Prostate gland (tissue), 2 donors: ENCODE data around the gene BRCA1. TPM values are rescaled to one million over a fixed set of nuclear protein-coding genes. Genes with fewer than 3 reads are reported as not detected.
"Not testable (repeated sequence)": the region's sequence is repeated elsewhere in the genome, so short reads cannot be mapped to it uniquely, and the experiment has no call there.

ENCODE experiments used
- DNase-seq: peaks from one replicate; pipeline ENCODE4 v3.0.0-alpha.2; 2019; ENCODE audit warnings: low spot score
- H3K27ac ChIP-seq, 2 donors: fragments of 200-600 bp; sonication (generic); 2 replicates each; pipeline ENCODE4 v1.5.1; 2017 to 2019
- H3K27me3 ChIP-seq: fragments of 200-600 bp; sonication (generic); replicated peaks from 2 replicates; pipeline ENCODE4 v1.5.1; 2019; ENCODE audit not compliant: insufficient read depth
- H3K36me3 ChIP-seq, 2 donors: fragments of 200-600 bp; sonication (generic); 1 replicate in 1 of 2; 2 replicates in 1 of 2; pipeline versions ENCODE4 v1.5.1 to v1.8.1; 2017 to 2019
- H3K4me1 ChIP-seq: fragments of 200-600 bp; sonication (generic); replicated peaks from 2 replicates; pipeline ENCODE4 v1.5.1; 2019
- H3K4me3 ChIP-seq, 2 donors: fragments of 200-600 bp; sonication (generic); 2 replicates each; pipeline ENCODE4 v1.5.1; 2017 to 2019
- H3K9me3 ChIP-seq: fragments of 200-600 bp; sonication (generic); 2 replicates; pipeline ENCODE4 v1.5.1; 2017
- POLR2A ChIP-seq: fragments of 450-650 bp; IDR thresholded peaks from one replicate; pipeline ENCODE4 v1.6.1; 2016; ENCODE audit warnings: antibody characterized with exemption, mild to moderate bottlenecking
- POLR2AphosphoS5 ChIP-seq: sonication (generic); formaldehyde crosslinking; IDR thresholded peaks from one replicate; pipeline ENCODE4 v1.6.1; 2017; ENCODE audit warnings: antibody characterized with exemption
- WGBS: methylation state at CpG from one replicate; pipeline ENCODE4 v1.1.5; 2018; 5-methylcytosine and 5-hydroxymethylcytosine counted together
- intact Hi-C: fragments of 100-400 bp; cut with DNase I; formaldehyde crosslinking; loops from one replicate; pipeline ENCODE4 v1.14.2; 2022
- total RNA-seq, 2 donors: library from RNA; depleted of rRNA; stranded (reverse); fragments of >200 nt; gene quantifications; one replicate each; pipeline ENCODE4 v1.1.0, GENCODE V29; 2016
- TF ChIP-seq, protein P1 (sequence below), 4 experiments: fragments of 200-600 bp in 2 of 4; fragments of 450-650 bp in 2 of 4; sonication (generic) in 2 of 4; IDR thresholded peaks; 1 replicate in 3 of 4; 2 replicates in 1 of 4; pipeline ENCODE4 v1.5.1; 2016 to 2019; ENCODE audit warnings: antibody characterized with exemption in 4 of 4, mild to moderate bottlenecking in 2 of 4, moderate library complexity in 2 of 4

The BRCA1 gene
- total RNA-seq, 2 donors from 2014 or later = 9.1 to 12.8 TPM

GRCh38 chr17:43106552-43106951, 18.6 kb downstream of the BRCA1 start:
- Histone ChIP-seq H3K27me3 (no peaks in the 10 kb centered on the region), H3K4me3 (no peak overlapping the region), H3K36me3 (no peaks in the 10 kb centered on the region), H3K9me3 (no peaks in the 10 kb centered on the region), H3K4me1 (no peaks in the 10 kb centered on the region), H3K27ac (no peak overlapping the region)
- TF ChIP-seq POLR2AphosphoS5 = no peak
- TF ChIP-seq POLR2A = no peak
- TF ChIP-seq, protein P1, sequence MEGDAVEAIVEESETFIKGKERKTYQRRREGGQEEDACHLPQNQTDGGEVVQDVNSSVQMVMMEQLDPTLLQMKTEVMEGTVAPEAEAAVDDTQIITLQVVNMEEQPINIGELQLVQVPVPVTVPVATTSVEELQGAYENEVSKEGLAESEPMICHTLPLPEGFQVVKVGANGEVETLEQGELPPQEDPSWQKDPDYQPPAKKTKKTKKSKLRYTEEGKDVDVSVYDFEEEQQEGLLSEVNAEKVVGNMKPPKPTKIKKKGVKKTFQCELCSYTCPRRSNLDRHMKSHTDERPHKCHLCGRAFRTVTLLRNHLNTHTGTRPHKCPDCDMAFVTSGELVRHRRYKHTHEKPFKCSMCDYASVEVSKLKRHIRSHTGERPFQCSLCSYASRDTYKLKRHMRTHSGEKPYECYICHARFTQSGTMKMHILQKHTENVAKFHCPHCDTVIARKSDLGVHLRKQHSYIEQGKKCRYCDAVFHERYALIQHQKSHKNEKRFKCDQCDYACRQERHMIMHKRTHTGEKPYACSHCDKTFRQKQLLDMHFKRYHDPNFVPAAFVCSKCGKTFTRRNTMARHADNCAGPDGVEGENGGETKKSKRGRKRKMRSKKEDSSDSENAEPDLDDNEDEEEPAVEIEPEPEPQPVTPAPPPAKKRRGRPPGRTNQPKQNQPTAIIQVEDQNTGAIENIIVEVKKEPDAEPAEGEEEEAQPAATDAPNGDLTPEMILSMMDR (IDR thresholded peaks at IDR 0.05) = no peak
- WGBS = 87% methylated on average over 1 of the region's 1 CpG
- DNase-seq = no peak
- intact Hi-C loops = no loop called here

DNA sequence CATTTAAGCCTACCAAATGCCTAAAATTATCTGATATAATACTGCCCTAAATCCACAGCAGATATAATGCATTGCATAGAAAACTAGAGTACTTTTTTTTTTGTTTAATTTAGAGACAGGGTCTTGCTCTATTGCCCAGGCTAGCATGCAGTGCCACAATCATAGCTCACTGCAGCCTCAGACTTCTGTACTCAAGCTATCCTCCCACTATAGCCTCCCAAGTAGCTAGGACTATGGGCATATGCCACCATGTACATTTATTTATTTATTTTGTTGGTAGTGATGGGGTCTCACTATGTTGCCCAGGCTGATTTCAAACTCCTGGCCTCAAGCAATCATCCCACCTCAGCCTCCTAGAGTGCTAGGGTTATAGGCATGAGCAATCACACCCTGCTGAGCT, 20.0 kb downstream of the BRCA1 start:
- intact Hi-C loops = no loop called here
- TF ChIP-seq POLR2A (no peak), POLR2AphosphoS5 (no peak)
- TF ChIP-seq, protein P1 (IDR thresholded peaks at IDR 0.05) = no peak
- H3K27ac ChIP-seq = no peak overlapping the region
- no peak for DNase-seq
- no peak overlapping the region for H3K4me3 ChIP-seq
- no peaks in the 10 kb centered on the region for H3K27me3 ChIP-seq
- H3K4me1 ChIP-seq = no peaks in the 10 kb centered on the region
- no peaks in the 10 kb centered on the region for H3K36me3 ChIP-seq
- H3K9me3 ChIP-seq = no peaks in the 10 kb centered on the region

- no peak for DNase-seq
- Histone ChIP-seq H3K36me3 (no peaks in the 10 kb centered on the region), H3K27me3 (no peaks in the 10 kb centered on the region), H3K9me3 (no peaks in the 10 kb centered on the region), H3K4me3 (no peak overlapping the region), H3K4me1 (no peaks in the 10 kb centered on the region), H3K27ac (no peak overlapping the region)
- WGBS = 88% methylated on average over 3 of the region's 3 CpGs
- TF ChIP-seq POLR2A = no peak
- no peak for TF ChIP-seq POLR2AphosphoS5
- TF ChIP-seq, protein P1 (IDR thresholded peaks at IDR 0.05) = no peak
- intact Hi-C loops = no loop called here
Measured at GRCh38 chr17:43104665-43105064, 20.5 kb downstream of the BRCA1 start.

DNA sequence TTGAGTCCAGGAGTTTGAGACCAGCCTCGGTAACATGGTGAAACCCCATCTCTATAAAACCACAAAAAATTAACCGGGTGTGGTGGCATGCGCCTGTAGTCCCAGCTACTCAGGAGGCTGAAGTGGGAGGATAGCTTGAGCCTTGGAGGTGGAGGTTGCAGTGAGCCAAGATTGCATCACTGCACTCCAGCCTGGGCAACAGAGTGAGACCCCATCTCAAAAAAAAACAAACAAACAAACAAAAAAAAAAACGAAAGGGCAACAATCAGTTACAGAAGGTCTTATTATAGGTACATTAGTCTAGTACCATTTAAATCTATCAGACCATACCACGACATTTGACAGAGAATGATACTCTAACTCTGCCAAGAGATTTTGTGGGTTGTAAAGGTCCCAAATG, 29.8 kb downstream of the BRCA1 start:
- H3K27ac ChIP-seq, H3K36me3 ChIP-seq, H3K27me3 ChIP-seq, H3K4me1 ChIP-seq, intact Hi-C loops, DNase-seq, H3K4me3 ChIP-seq, H3K9me3 ChIP-seq: not testable (repeated sequence)
- 89% methylated on average over 5 of the region's 5 CpGs for WGBS

- no peaks in the 10 kb centered on the region for H3K27me3 ChIP-seq
- H3K36me3 ChIP-seq = no peaks in the 10 kb centered on the region
- H3K4me1 ChIP-seq = no peaks in the 10 kb centered on the region
- no peak overlapping the region for H3K4me3 ChIP-seq
- no peak for TF ChIP-seq POLR2AphosphoS5
- TF ChIP-seq, protein P1 (IDR thresholded peaks at IDR 0.05) = no peak
- intact Hi-C loops = no loop called here
- no peak overlapping the region for H3K27ac ChIP-seq
- WGBS = 89% methylated on average over 4 of the region's 4 CpGs
- no peaks in the 10 kb centered on the region for H3K9me3 ChIP-seq
- DNase-seq = no peak
Measured at GRCh38 chr17:43094129-43094835, 30.9 kb downstream of the BRCA1 start.
